Measurements from ENCODE around the gene HTRA3. TPM values are rescaled to one million over a fixed set of nuclear protein-coding genes. Genes with fewer than 3 reads are reported as not detected.

The HTRA3 gene
- total RNA-seq, 2 experiments from 2014 or later = not detected

DNA sequence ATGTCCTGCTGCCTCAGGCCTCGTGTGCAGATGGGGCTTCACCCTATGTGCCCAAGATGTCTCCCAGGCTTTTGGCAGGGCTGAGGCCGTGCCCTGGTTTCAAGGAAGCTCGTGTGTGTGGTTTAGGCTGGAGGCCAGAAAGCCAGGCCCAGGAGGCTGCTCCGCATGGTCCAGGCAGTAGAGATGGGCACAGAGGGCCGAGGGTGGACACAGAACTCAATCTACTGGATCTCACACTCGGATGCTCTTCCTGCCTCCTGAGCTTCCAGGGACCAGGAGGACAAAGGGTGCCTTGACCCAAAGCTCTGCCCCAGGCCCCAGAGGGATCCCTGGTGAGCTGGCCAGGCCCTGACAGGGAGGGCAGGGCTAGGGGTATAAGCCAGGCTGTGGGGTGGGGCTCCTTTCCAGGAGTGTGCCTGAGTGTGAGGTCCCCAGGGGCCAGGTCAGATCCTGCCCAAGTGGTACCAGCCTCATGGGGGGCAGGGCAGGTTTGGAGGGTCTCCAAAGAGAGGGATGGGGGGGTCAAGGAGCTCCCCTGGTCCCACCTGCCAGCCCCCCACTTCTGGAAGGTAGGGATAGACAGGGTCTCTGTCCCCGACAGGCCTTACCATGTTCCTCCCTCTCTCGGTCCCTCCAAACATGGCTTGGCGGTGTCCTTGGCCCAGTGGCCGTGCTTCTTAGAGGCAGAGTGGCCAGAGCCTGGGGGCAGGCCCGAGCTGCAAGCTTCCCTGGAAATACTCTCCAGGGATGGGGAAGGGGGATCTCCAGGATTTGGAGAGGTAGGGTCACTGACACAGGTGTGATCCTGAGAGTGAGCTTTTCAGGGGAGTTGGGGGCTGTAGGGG lies 23.8 kb downstream of the HTRA3 start:
- Mint-ChIP-seq H3K4me3 (no peak overlapping the region), H3K9me3 (no peaks in the 10 kb centered on the region), H3K36me3 (ENCODE audit: low read depth) (no peaks in the 10 kb centered on the region), H3K27me3 (no peaks in the 10 kb centered on the region), H3K4me1 (ENCODE audit: low read depth) (no peaks in the 10 kb centered on the region), H3K27ac (no peak overlapping the region)
- H3K9me3 ChIP-seq (ENCODE audit: control insufficient read depth in 1 of 2, insufficient read depth in 1 of 2, low read length in 2 of 2) = peaks cover 4% of the 10 kb centered on the region in 2 experiments
- no peak overlapping the region for H3K27ac ChIP-seq (ENCODE audit: low read depth in 1 of 2, low read length in 2 of 2)
- H3K4me3 ChIP-seq (ENCODE audit: low read length) = no peak overlapping the region
- ChIA-PET POLR2A (no interaction called here), CTCF (no interaction called here)
- no peaks in the 10 kb centered on the region for H3K36me3 ChIP-seq (ENCODE audit: insufficient read depth, low read length)
- DNase-seq = no peak
- no peak for ATAC-seq (ENCODE audit: poor library complexity)
- intact Hi-C loops (cut with DNase I, micrococcal nuclease) = no loop called here
- TF ChIP-seq, protein P1, sequence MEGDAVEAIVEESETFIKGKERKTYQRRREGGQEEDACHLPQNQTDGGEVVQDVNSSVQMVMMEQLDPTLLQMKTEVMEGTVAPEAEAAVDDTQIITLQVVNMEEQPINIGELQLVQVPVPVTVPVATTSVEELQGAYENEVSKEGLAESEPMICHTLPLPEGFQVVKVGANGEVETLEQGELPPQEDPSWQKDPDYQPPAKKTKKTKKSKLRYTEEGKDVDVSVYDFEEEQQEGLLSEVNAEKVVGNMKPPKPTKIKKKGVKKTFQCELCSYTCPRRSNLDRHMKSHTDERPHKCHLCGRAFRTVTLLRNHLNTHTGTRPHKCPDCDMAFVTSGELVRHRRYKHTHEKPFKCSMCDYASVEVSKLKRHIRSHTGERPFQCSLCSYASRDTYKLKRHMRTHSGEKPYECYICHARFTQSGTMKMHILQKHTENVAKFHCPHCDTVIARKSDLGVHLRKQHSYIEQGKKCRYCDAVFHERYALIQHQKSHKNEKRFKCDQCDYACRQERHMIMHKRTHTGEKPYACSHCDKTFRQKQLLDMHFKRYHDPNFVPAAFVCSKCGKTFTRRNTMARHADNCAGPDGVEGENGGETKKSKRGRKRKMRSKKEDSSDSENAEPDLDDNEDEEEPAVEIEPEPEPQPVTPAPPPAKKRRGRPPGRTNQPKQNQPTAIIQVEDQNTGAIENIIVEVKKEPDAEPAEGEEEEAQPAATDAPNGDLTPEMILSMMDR (IDR thresholded peaks at IDR 0.05) = no peak
- no peaks in the 10 kb centered on the region for H3K4me1 ChIP-seq (ENCODE audit: insufficient read depth, low read length)
- no peaks in the 10 kb centered on the region for H3K27me3 ChIP-seq (ENCODE audit: control insufficient read depth in 1 of 2, insufficient read depth in 2 of 2, low read length in 2 of 2)

DNA sequence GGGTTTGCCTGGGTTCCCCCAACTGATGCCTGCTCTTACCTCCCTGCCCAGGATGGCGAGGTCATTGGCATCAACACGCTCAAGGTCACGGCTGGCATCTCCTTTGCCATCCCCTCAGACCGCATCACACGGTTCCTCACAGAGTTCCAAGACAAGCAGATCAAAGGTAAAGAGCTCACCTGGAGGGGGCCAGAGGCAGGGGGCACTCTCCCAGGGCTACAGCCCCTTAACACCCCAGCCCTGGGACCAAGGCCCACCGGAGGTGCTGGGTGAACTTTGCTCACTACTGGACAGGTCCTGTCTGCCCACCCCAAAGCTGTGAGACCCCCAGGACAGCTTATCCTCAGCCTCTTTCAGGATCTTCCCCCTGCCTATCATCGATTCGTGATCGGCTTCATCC lies 24.5 kb downstream of the HTRA3 start:
- Histone ChIP-seq H3K4me1 (ENCODE audit: insufficient read depth, low read length) (no peaks in the 10 kb centered on the region), H3K9me3 (ENCODE audit: control insufficient read depth in 1 of 2, insufficient read depth in 1 of 2, low read length in 2 of 2) (peaks cover 4% of the 10 kb centered on the region in 2 experiments), H3K36me3 (ENCODE audit: insufficient read depth, low read length) (no peaks in the 10 kb centered on the region), H3K27ac (ENCODE audit: low read depth in 1 of 2, low read length in 2 of 2) (no peak overlapping the region), H3K4me3 (ENCODE audit: low read length) (no peak overlapping the region), H3K27me3 (ENCODE audit: control insufficient read depth in 1 of 2, insufficient read depth in 2 of 2, low read length in 2 of 2) (no peaks in the 10 kb centered on the region)
- no peaks in the 10 kb centered on the region for H3K9me3 Mint-ChIP-seq
- no peaks in the 10 kb centered on the region for H3K36me3 Mint-ChIP-seq (ENCODE audit: low read depth)
- H3K27ac Mint-ChIP-seq = no peak overlapping the region
- DNase-seq (no peak), ATAC-seq (ENCODE audit: poor library complexity) (no peak)
- intact Hi-C loops (cut with DNase I, micrococcal nuclease) = no loop called here
- POLR2A ChIA-PET = no interaction called here
- TF ChIP-seq, protein P1 (IDR thresholded peaks at IDR 0.05) = no peak
- CTCF ChIA-PET = no interaction called here
- no peaks in the 10 kb centered on the region for H3K4me1 Mint-ChIP-seq (ENCODE audit: low read depth)
- no peak overlapping the region for H3K4me3 Mint-ChIP-seq
- no peaks in the 10 kb centered on the region for H3K27me3 Mint-ChIP-seq

DNA sequence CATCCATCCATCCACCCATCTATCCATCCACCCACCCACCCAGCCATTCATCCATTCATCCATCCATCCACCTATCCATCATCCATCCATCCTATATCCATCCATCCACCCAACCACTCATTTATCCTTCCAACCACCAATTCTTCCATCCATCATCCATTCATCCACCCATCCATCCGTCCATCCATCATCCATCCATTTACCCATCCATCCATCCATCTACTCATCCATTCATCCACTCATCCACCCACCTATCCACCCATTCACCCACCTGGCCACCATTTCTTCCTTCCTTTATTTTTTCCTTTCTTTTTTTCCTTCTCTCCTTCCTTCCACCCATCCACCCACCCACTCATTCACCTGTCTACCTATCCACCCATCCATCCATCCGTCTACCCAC lies 25.2 kb downstream of the HTRA3 start:
- TF ChIP-seq, protein P1 (IDR thresholded peaks at IDR 0.05) = no peak
- Histone ChIP-seq H3K27ac (ENCODE audit: low read depth in 1 of 2, low read length in 2 of 2) (no peak overlapping the region), H3K36me3 (ENCODE audit: insufficient read depth, low read length) (no peaks in the 10 kb centered on the region), H3K4me3 (ENCODE audit: low read length) (no peak overlapping the region), H3K9me3 (ENCODE audit: control insufficient read depth in 1 of 2, insufficient read depth in 1 of 2, low read length in 2 of 2) (peaks cover 4% of the 10 kb centered on the region in 2 experiments), H3K4me1 (ENCODE audit: insufficient read depth, low read length) (no peaks in the 10 kb centered on the region), H3K27me3 (ENCODE audit: control insufficient read depth in 1 of 2, insufficient read depth in 2 of 2, low read length in 2 of 2) (no peaks in the 10 kb centered on the region)
- no peaks in the 10 kb centered on the region for H3K4me1 Mint-ChIP-seq (ENCODE audit: low read depth)
- no peak for ATAC-seq (ENCODE audit: poor library complexity)
- no peak for DNase-seq
- CTCF ChIA-PET = no interaction called here
- POLR2A ChIA-PET = no interaction called here
- H3K4me3 Mint-ChIP-seq = no peak overlapping the region
- no peak overlapping the region for H3K27ac Mint-ChIP-seq
- no peaks in the 10 kb centered on the region for H3K27me3 Mint-ChIP-seq
- no peaks in the 10 kb centered on the region for H3K36me3 Mint-ChIP-seq (ENCODE audit: low read depth)
- H3K9me3 Mint-ChIP-seq = no peaks in the 10 kb centered on the region
- intact Hi-C loops (cut with DNase I, micrococcal nuclease) = no loop called here
